Mesendoderm (in vitro differentiated cells): ENCODE results near the gene AIM2.
A peak's percentile ranks its signal among the peaks of the same experiment; 100 is the strongest.

Experiments
- DNase-seq: peaks from one replicate; pipeline ENCODE4 v3.0.0; 2013
- H2AK5ac ChIP-seq: 2 replicates; pipeline ENCODE4 v1.6.1; 2013; ENCODE audit warnings: low read length, inconsistent platforms
- H2BK120ac ChIP-seq: 2 replicates; pipeline ENCODE4 v1.6.1; 2013; ENCODE audit warnings: low read depth, mild to moderate bottlenecking, low read length, moderate library complexity, mixed read lengths
- H2BK15ac ChIP-seq: replicated peaks from 2 replicates; pipeline ENCODE4 v1.6.1; 2013; ENCODE audit warnings: low read depth, mild to moderate bottlenecking, moderate library complexity
- H2BK5ac ChIP-seq: 2 replicates; pipeline ENCODE4 v1.6.1; 2013; ENCODE audit warnings: low read length, inconsistent platforms
- H3K18ac ChIP-seq: 2 replicates; pipeline ENCODE4 v1.6.1; 2013; ENCODE audit warnings: mild to moderate bottlenecking, low read length, mixed read lengths
- H3K23ac ChIP-seq: one replicate; pipeline ENCODE4 v1.6.1; 2013; ENCODE audit warnings: low read length
- H3K27ac ChIP-seq: 2 replicates; pipeline ENCODE4 v1.5.1; 2013; ENCODE audit warnings: low read depth, mild to moderate bottlenecking, inconsistent platforms, low read length, moderate library complexity
- H3K27me3 ChIP-seq: 2 replicates; pipeline ENCODE4 v1.6.1; 2013; ENCODE audit warnings: low read length, control low read depth, mild to moderate bottlenecking, inconsistent platforms; ENCODE audit not compliant: insufficient read depth, poor library complexity
- H3K36me3 ChIP-seq: 2 replicates; pipeline ENCODE4 v1.6.1; 2013; ENCODE audit warnings: low read length, inconsistent platforms; ENCODE audit not compliant: control insufficient read depth, insufficient read depth
- H3K4ac ChIP-seq: one replicate; pipeline ENCODE4 v1.6.1; 2013; ENCODE audit warnings: low read depth, mild to moderate bottlenecking, low read length, moderate library complexity
- H3K4me1 ChIP-seq: 2 replicates; pipeline ENCODE4 v1.6.1; 2013; ENCODE audit warnings: low read depth, low read length, inconsistent platforms; ENCODE audit not compliant: control insufficient read depth
- H3K4me2 ChIP-seq: 2 replicates; pipeline ENCODE4 v1.6.1; 2013; ENCODE audit warnings: low read length
- H3K4me3 ChIP-seq: 2 replicates; pipeline ENCODE4 v1.5.1; 2013; ENCODE audit warnings: mild to moderate bottlenecking, low read length
- H3K56ac ChIP-seq: one replicate; pipeline ENCODE4 v1.6.1; 2013; ENCODE audit warnings: low read length
- H3K79me1 ChIP-seq: 2 replicates; pipeline ENCODE4 v1.6.1; 2013; ENCODE audit warnings: low read length, inconsistent platforms
- H3K79me2 ChIP-seq: 2 replicates; pipeline ENCODE4 v1.6.1; 2013; ENCODE audit warnings: mild to moderate bottlenecking, low read length; ENCODE audit not compliant: control insufficient read depth, insufficient read depth
- H3K9ac ChIP-seq: 2 replicates; pipeline ENCODE4 v1.6.1; 2013; ENCODE audit warnings: low read length, inconsistent platforms
- H4K5ac ChIP-seq: one replicate; pipeline ENCODE4 v1.6.1; 2013; ENCODE audit warnings: low read length
- H4K8ac ChIP-seq: one replicate; pipeline ENCODE4 v1.6.1; 2013; ENCODE audit warnings: low read depth, mild to moderate bottlenecking, control low read depth, low read length, moderate library complexity
- WGBS: extraction: QIAGEN DNeasy Blood & Tissue Kit; methylation state at CpG from one replicate; pipeline ENCODE4 v1.1.7; 2013; ENCODE audit warnings: low lambda C conversion rate, missing lambda C conversion rate; ENCODE audit not compliant: insufficient coverage; ENCODE audit errors: extremely low coverage; 5-methylcytosine and 5-hydroxymethylcytosine counted together

The AIM2 gene

DNA sequence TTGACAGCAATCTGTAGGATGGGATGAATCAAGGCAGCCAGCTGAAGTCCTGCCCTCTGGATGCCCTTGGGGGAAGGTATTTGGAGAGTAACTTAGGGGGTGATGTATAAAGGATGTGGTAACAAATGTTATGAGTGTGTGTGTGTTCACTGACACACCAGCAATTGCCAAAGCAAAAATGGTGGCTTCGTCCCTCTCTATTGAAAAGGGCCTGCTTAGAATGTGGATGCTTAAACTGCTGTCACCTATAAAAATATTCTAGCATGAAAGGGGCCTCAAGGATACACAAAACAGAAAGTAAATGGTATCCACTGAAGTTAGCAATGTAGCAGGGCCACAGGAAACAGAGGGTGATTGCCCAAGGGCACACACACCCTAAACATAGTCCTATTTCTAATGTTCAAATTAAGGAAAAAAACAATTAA is 15.1 kb upstream of the AIM2 start:
- WGBS, result no CpG with 5 or more reads among the region's 1 CpG

DNA sequence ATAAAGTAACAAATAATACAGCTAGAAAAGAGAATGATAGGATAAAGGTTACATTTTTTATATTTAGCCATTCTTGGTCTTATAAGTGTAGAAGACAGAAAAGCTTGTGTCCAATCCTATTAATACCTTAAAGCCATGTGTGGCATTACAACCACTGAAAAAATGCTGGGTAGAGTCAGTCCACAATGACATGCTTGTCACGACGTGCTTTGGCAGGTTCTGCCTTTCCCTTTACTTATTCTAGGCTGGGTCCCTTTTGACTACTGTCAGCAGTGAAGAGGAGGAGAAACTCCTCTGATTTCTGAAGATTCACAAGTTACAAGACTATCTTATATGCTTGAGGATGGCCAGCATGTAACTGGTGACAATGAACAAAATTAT is 14.6 kb upstream of the AIM2 start:
- H4K5ac ChIP-seq, result no peak overlapping the region
- H2BK120ac ChIP-seq, result no peak overlapping the region
- H2AK5ac ChIP-seq, result no peak overlapping the region
- no peaks in the 10 kb centered on the region for H3K36me3 ChIP-seq
- no peak overlapping the region for H3K4me2 ChIP-seq
- DNase-seq, result no peak
- H3K4ac ChIP-seq, result no peak overlapping the region
- no peak overlapping the region for H2BK5ac ChIP-seq
- WGBS, result no CpG with 5 or more reads among the region's 2 CpGs
- H3K79me1 ChIP-seq, result no peaks in the 10 kb centered on the region
- H3K4me3 ChIP-seq, result no peak overlapping the region
- no peak overlapping the region for H4K8ac ChIP-seq
- H3K79me2 ChIP-seq, result no peaks in the 10 kb centered on the region
- no peaks in the 10 kb centered on the region for H3K4me1 ChIP-seq
- no peak overlapping the region for H3K18ac ChIP-seq
- no peak overlapping the region for H3K23ac ChIP-seq
- no peaks in the 10 kb centered on the region for H3K27me3 ChIP-seq
- H3K27ac ChIP-seq, result no peak overlapping the region
- H2BK15ac ChIP-seq, result no peak overlapping the region
- no peak overlapping the region for H3K9ac ChIP-seq
- H3K56ac ChIP-seq, result no peak overlapping the region

More for the DNA sequence above, 15.1 kb upstream of the AIM2 start:
- H3K4me3 ChIP-seq, result no peak overlapping the region
- no peak overlapping the region for H2AK5ac ChIP-seq
- no peaks in the 10 kb centered on the region for H3K4me1 ChIP-seq
- no peak overlapping the region for H2BK15ac ChIP-seq
- no peak overlapping the region for H4K5ac ChIP-seq
- H3K79me2 ChIP-seq, result no peaks in the 10 kb centered on the region
- no peak overlapping the region for H3K18ac ChIP-seq
- no peak overlapping the region for H3K9ac ChIP-seq
- no peak overlapping the region for H3K27ac ChIP-seq
- H3K79me1 ChIP-seq, result no peaks in the 10 kb centered on the region
- H3K56ac ChIP-seq, result no peak overlapping the region
- H3K27me3 ChIP-seq, result no peaks in the 10 kb centered on the region
- H3K4ac ChIP-seq, result no peak overlapping the region
- H2BK5ac ChIP-seq, result no peak overlapping the region
- H2BK120ac ChIP-seq, result no peak overlapping the region
- no peak for DNase-seq
- no peak overlapping the region for H4K8ac ChIP-seq
- H3K4me2 ChIP-seq, result no peak overlapping the region
- no peaks in the 10 kb centered on the region for H3K36me3 ChIP-seq
- H3K23ac ChIP-seq, result no peak overlapping the region

DNA sequence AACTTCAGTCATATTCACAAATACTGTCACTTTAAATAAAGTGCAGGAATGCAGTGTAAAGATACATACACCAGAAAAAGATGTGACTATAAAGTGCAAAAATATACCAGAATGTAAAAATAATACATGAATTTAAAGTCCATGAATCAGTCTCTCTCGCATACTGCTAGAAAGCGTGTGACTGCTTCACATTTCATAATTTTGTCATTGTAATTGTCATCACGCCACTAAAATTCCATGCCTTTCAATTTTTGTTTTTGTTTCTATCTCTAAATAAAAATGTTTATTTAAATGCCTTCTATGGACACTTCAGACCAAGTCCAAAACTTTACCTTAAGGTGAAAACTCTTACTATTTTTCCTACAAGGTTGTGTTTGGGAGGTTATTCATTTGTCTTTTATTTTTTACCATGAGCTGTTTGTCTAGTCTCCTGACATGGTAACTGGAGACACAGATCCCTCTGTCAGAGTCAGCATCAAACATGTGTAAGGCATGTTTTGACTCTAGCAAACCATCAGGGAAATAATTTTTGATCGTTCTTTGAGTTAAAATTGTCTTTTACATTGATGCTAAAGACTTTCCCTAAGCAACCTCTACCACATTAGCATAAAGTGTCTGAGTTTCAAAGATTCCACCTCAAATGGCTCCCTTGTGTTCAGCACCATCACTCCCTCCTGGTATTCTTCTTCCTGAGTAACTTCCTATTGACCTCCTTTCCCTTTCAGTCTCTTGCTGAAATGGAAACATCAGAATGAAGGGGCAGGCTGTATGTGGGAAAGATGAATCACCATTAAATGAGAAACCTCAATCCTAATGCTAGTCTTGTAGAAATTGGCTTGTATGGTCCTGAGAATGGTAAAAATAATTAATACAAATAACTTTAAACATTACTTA is 14.0 kb upstream of the AIM2 start:
- no peak for DNase-seq
- Histone ChIP-seq H3K4me1 (no peaks in the 10 kb centered on the region), H2AK5ac (no peak overlapping the region), H3K23ac (no peak overlapping the region), H3K18ac (no peak overlapping the region), H2BK5ac (no peak overlapping the region), H3K27ac (no peak overlapping the region), H3K79me2 (no peaks in the 10 kb centered on the region), H3K36me3 (no peaks in the 10 kb centered on the region), H4K8ac (no peak overlapping the region), H3K56ac (no peak overlapping the region), H3K4me2 (no peak overlapping the region), H2BK15ac (no peak overlapping the region), H3K4ac (no peak overlapping the region), H2BK120ac (no peak overlapping the region), H3K27me3 (no peaks in the 10 kb centered on the region), H3K79me1 (no peaks in the 10 kb centered on the region), H3K9ac (no peak overlapping the region), H3K4me3 (no peak overlapping the region), H4K5ac (no peak overlapping the region)
- no CpG with 5 or more reads among the region's 4 CpGs for WGBS

DNA sequence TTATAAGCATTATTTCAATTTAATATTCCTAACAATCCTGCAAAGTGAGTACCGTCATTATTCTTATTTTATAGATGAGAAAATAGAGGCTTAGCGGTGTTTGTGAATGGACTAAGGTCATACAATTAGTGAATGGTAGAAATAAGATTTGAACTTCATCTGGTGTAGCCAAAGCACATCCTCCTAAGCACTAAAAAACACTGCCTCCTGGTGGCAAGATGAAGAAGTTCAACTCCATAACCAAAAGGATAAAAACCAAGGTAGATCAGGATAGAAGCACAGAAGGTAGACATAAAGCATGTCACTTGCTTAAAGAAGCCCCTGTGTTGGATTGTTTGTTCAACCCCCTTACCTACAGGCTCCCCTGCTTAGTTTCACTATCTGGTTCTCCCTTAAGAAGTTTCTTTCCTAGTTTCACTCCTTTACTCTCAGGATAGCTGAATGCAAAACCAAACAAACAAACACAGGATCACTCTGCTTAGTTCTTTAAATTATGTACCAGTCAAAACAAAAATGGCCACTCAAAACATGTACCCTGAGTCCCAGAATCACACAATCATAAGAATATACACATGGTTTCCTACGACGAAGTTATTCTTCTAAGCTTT is 12.7 kb upstream of the AIM2 start:
- WGBS, result no CpG with 5 or more reads among the region's 4 CpGs
- Histone ChIP-seq H3K4ac (no peak overlapping the region), H3K56ac (no peak overlapping the region), H3K18ac (no peak overlapping the region), H3K4me3 (no peak overlapping the region), H3K9ac (no peak overlapping the region), H3K4me2 (no peak overlapping the region), H3K36me3 (no peaks in the 10 kb centered on the region), H2BK5ac (no peak overlapping the region), H3K79me2 (no peaks in the 10 kb centered on the region), H3K23ac (no peak overlapping the region), H3K27me3 (no peaks in the 10 kb centered on the region), H2AK5ac (no peak overlapping the region), H3K4me1 (no peaks in the 10 kb centered on the region), H2BK120ac (no peak overlapping the region), H4K5ac (no peak overlapping the region), H3K27ac (no peak overlapping the region), H4K8ac (no peak overlapping the region), H3K79me1 (no peaks in the 10 kb centered on the region), H2BK15ac (no peak overlapping the region)
- DNase-seq, result peak; percentile 52

DNA sequence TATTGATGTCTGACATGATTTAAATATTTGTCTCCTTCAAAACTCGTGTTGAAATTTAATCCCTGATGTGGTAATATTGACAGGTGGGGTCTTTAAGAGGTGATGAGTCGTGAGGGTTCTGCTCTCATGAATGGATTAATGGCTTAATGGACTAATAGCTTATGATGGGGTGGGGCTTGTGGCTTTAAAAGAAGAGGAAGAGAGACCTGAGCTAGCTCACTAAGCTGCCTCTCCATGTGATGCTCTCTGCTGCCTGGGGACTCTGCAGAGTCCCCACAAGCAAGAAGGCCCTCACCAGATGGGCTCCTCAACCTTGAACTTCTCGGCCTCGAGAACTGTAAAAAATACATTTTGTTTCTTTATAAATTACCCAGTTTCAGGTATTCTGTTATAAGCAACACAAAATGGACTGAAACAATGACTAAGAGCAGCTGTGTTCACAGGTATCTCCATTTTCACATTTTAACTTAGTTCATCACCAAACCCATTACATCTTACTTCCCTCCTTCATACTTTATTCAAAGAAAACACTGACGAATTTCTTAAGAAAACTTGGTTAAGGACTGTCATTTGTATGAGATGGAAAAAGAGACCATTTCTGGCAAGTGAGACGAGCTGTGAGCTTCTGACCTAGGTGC is 12.1 kb upstream of the AIM2 start:
- Histone ChIP-seq H2BK15ac (no peak overlapping the region), H2BK5ac (no peak overlapping the region), H3K4me1 (no peaks in the 10 kb centered on the region), H2AK5ac (no peak overlapping the region), H3K79me1 (no peaks in the 10 kb centered on the region), H3K23ac (no peak overlapping the region), H3K4me3 (no peak overlapping the region), H4K5ac (no peak overlapping the region), H3K4ac (no peak overlapping the region), H3K27ac (no peak overlapping the region), H3K79me2 (no peaks in the 10 kb centered on the region), H4K8ac (no peak overlapping the region), H3K27me3 (no peaks in the 10 kb centered on the region), H2BK120ac (no peak overlapping the region), H3K36me3 (no peaks in the 10 kb centered on the region), H3K4me2 (no peak overlapping the region), H3K9ac (no peak overlapping the region), H3K56ac (no peak overlapping the region), H3K18ac (no peak overlapping the region)
- WGBS, result 100% methylated on average over 1 of the region's 6 CpGs
- no peak for DNase-seq
